ENCODE data around the gene SLC45A3.
"Not testable (repeated sequence)": the region's sequence is repeated elsewhere in the genome, so short reads cannot be mapped to it uniquely, and the experiment has no call there.

DNA sequence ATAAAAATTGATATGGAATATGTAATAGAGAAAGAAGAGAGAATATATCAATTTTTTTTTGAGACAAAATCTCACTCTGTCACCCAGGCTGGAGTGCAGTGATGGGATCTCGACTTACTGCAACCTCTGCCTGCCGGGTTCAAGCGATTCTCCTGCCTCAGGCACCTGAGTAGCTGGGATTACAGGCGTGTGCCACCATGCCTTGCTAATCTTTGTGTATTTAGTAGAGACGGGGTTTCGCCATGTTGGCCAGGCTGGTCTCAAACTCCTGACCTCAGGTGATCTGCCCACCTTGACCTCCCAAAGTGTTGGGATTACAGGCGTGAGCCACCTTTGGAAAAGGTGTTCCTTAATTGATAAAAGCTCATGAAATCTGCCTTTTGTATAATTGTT is 44.2 kb downstream of the SLC45A3 start:
- TF ChIP-seq, protein P1, sequence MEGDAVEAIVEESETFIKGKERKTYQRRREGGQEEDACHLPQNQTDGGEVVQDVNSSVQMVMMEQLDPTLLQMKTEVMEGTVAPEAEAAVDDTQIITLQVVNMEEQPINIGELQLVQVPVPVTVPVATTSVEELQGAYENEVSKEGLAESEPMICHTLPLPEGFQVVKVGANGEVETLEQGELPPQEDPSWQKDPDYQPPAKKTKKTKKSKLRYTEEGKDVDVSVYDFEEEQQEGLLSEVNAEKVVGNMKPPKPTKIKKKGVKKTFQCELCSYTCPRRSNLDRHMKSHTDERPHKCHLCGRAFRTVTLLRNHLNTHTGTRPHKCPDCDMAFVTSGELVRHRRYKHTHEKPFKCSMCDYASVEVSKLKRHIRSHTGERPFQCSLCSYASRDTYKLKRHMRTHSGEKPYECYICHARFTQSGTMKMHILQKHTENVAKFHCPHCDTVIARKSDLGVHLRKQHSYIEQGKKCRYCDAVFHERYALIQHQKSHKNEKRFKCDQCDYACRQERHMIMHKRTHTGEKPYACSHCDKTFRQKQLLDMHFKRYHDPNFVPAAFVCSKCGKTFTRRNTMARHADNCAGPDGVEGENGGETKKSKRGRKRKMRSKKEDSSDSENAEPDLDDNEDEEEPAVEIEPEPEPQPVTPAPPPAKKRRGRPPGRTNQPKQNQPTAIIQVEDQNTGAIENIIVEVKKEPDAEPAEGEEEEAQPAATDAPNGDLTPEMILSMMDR (IDR thresholded peaks at IDR 0.05 in 4 of 5, conservative IDR thresholded peaks at IDR 0.05 in 1 of 5): not testable (repeated sequence)
- TF ChIP-seq POLR2A (IDR thresholded peaks at IDR 0.05): not testable (repeated sequence)
